Hematopoietic multipotent progenitor cell treated with erythropoietin and hydrocortisone succinate and interleukin-3 and kit ligand, for 17 days (in vitro differentiated cells): ENCODE data around the gene MT2A.

Experiments
- DNase-seq: peaks from one replicate; pipeline ENCODE4 v3.0.0-alpha.2; 2015; ENCODE audit warnings: low spot score

Gene MT2A

GRCh38 chr16:56639045-56639444 lies 30.7 kb downstream of the MT2A start:
- no peak for DNase-seq

GRCh38 chr16:56640076-56640475 lies 31.7 kb downstream of the MT2A start:
- DNase-seq = no peak

- DNase-seq = no peak
Observed at GRCh38 chr16:56641166-56641565, 32.8 kb downstream of the MT2A start.

- DNase-seq = peak; percentile 27
Observed at GRCh38 chr16:56643080-56643778, 34.8 kb downstream of the MT2A start.

- no peak for DNase-seq
Observed at GRCh38 chr16:56643833-56644232, 35.4 kb downstream of the MT2A start.

- no peak for DNase-seq
Observed at GRCh38 chr16:56645311-56645710, 36.9 kb downstream of the MT2A start.

- no peak for DNase-seq
Observed at GRCh38 chr16:56645838-56646237, 37.5 kb downstream of the MT2A start.

- no peak for DNase-seq
Observed at GRCh38 chr16:56647641-56648431, 39.5 kb downstream of the MT2A start.

GRCh38 chr16:56649271-56649670 lies 40.9 kb downstream of the MT2A start:
- DNase-seq = no peak

GRCh38 chr16:56649820-56650219 lies 41.4 kb downstream of the MT2A start:
- no peak for DNase-seq

GRCh38 chr16:56651586-56651985 lies 43.2 kb downstream of the MT2A start, which contains the start of gene MT1B:
TSS of gene MT1B (plus strand) at chr16:56651886. CDS start at chr16:56651954, 68 bp downstream.
- DNase-seq = no peak

- no peak for DNase-seq
Observed at GRCh38 chr16:56652600-56652999, 44.2 kb downstream of the MT2A start.

- no peak for DNase-seq
Observed at GRCh38 chr16:56653218-56653617, 44.8 kb downstream of the MT2A start.

GRCh38 chr16:56657555-56658326 lies 49.4 kb downstream of the MT2A start, which contains the start of gene MT1F:
TSS of gene MT1F (plus strand) at chr16:56657959. CDS start at chr16:56658059, 100 bp downstream.
- no peak for DNase-seq

- DNase-seq = no peak
Observed at GRCh38 chr16:56658327-56658875, 50.0 kb downstream of the MT2A start.
